ELF-1 (cell line): ENCODE results near the gene ZNF784.

ENCODE experiments used
- DNase-seq: peaks from one replicate; pipeline ENCODE4 v3.0.0-alpha.2; 2016; ENCODE audit warnings: low read depth, low spot score

Gene ZNF784

DNA sequence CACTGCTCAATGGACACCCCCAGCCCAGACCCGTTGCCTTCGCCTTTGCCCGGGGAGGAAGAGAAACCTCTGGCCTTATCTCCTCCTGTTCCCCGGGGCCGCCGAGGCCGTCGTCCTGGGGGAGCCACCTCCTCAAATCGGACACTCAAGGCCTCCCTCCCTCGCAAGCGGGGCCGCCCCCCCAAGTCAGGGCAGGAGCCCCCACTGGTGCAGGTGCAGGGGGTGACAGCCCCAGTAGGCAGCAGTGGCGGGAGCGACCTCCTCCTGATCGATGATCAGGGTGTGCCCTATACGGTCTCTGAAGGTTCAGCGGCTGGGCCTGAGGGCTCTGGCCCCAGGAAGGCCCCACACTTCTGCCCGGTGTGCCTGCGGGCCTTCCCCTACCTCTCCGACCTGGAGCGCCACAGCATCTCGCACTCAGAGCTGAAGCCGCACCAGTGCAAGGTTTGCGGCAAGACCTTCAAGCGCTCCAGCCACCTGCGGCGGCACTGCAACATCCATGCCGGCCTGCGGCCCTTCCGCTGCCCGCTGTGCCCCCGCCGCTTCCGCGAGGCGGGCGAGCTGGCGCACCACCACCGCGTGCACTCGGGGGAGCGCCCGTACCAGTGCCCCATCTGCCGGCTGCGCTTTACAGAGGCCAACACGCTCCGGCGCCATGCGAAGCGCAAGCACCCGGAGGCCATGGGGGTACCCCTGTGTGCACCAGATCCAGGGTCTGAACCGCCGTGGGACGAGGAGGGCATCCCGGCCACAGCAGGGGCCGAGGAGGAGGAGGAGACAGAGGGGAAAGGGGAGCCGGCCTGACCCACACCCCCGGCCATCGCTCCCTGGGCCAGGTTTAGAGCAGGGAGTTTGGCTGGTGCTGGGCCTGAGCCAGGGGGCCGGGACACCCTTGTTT lies 22.0 kb downstream of the ZNF784 start:
- no peak for DNase-seq

- DNase-seq: no peak
Measured at GRCh38 chr19:55601084-55601483, 23.3 kb downstream of the ZNF784 start.

- DNase-seq: no peak
Measured at GRCh38 chr19:55600662-55601028, 23.7 kb downstream of the ZNF784 start.

- peak; percentile 82 for DNase-seq
Measured at GRCh38 chr19:55599842-55600661, 24.3 kb downstream of the ZNF784 start, which contains the start of gene ZNF524. Gene ZNF524 (plus strand): TSS chr19:55600288. CDS start chr19:55602113, 1,825 bp downstream.

GRCh38 chr19:55599468-55599841 lies 24.9 kb downstream of the ZNF784 start, which contains the start of gene FIZ1:
Gene FIZ1 (minus strand): TSS chr19:55599517. CDS start chr19:55597865, 1,652 bp downstream.
- peak; percentile 99 for DNase-seq

DNA sequence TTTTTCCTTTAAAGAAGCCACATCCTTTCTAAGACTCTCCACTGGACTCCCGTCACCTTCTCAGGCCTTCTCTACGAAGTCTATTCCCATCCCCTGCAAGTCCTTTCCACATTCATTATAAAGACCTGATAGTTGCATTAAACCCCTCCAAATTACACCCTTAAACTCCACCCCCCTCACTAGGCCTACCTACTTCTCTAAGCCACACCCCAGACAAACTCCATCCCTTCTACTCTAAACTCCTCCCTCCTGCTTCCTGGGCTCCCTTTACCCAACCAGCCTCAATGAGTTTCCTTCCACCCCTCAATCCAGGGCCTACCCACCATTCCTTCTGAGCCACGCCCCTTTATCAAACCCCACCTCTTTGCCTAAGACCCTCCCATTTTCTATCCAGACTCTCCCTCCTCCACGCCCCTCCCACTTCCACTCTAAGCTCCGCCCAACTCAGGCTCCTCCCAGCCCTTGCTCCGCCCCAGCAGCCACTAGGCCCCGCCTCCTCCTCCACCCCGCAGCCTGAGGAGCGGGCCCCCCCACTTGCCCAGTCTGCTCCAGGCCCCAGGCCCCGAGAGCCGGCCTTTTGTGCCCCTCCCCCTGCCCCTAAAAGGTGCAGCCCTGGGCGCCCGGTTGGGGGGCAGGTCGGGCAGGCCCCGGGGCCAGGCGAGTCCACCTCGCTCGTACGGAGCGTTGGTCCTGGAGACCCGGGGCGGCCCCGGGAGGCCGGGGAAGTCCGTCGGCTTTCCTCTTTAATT lies 25.5 kb downstream of the ZNF784 start:
- DNase-seq: peak; percentile 99

- peak; percentile 83 for DNase-seq
Measured at GRCh38 chr19:55598034-55598433, 26.3 kb downstream of the ZNF784 start.

DNA sequence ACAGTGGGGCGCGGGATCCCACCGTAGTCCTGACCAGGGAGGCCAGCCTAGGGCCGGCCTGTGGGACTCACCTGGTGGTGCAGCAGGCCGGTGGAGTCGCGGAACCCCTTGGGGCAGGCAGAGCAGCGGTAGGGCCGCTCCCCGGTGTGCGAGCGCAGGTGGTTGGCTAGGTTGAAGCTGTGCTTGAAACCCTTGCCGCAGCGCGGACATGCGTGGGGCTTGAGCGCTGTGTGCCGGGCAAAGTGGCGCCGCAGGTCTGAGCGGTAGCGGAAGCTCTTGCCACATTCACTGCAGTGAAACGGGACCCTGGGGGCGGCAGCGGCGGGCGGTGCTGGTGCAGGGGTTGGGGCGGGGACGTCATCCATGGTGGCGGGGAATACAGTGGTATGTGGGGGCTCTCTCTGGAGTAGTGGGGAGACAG lies 26.9 kb downstream of the ZNF784 start:
- peak; percentile 35 for DNase-seq

DNA sequence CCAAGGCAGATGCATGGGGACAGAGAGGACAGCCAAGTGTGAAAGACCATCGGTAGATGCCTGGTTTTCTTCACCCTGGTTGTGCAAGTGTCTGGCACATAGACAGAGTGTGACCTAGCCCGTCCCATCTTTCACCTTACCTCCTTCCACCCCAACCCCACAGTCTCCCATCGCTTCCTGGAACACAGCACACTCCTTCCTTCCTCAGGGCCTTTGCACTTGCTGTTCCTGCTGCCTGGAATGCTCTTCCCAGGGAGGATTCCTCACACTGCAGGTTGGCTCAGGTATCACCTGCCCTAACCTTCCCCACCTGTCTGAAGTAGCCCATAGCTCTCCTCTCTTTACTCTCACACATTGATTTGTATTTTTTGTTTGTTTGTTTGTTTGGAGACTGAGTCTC lies 28.1 kb downstream of the ZNF784 start:
- DNase-seq: no peak

DNA sequence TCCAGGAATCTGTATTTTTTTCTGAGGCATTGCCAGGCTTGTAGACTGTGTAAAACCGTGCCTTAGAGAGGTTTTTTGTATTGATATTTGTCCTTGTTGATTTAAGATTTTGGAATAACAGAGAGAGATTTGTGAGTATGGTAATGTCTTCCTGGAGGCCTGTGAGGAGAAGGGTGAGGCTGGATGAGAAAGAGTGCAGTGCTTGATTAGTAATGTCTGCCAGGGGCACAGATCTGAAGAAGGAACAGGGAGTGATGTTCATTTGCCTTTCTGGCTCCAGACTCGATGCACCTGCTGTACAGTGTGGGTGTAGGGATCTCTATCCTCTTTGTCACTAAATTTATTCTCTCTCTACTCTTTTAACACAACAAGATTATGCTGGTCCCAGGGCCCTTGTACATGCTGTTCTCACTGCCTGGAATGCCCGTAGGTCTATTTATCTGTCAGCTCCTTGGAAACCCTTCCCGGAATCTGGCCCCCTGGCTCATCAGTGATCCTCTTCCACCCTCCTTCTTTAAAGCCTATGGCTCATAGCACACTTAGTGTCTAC lies 29.3 kb downstream of the ZNF784 start:
- DNase-seq: no peak

DNA sequence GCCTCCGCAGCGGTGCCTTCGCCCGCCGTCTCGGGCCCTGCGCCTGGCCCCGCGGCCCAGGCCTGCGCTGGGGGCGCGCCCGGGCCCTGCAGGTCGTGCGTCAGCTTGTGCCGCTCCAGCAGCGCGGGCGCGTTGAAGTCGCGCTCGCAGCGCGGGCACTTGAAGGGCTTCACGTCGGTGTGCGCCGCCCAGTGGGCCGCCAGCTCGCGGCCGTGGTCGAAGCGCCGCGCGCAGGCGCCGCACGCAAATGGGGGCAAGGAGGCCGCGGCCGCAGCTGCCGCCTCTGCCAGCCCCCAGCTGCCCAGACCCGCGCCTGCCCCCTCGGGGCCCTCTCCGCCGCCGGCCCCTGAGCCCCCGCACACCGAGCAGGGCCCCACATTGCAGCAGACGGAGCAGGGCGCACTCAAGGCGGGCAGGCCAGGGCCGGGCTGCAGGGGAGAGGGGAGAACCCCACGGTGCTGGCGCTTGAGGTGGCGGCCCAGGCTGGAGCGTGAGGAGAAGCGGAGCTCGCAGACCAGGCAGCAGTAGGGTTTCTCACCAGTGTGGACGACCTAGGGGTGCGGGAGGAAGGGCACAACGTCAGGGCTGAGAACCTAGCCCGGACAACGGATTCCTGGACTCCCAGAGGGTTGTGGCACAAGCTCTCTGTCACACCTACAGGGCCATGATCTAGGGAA lies 31.1 kb downstream of the ZNF784 start:
- DNase-seq: peak; percentile 32

GRCh38 chr19:55592391-55593090 lies 31.8 kb downstream of the ZNF784 start:
- DNase-seq: peak; percentile 23

DNA sequence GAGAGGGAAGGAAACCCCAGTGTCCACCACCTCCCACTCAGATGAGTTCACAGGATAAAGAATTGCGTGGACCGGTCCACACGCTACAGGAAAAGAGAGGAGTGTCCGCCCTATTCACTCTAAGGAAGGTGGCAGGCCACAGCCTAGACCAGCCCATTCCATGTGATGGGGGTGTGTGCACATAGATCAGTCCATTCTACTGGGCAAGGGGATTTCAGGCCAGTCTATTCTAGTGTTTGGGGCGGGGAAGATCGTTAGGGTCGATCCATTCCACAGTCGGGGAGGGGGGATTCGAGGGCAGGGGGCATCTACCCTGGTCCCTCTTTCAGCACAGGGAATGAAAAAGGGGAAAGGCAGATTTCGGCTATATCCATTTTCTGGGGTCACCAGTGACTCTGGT lies 32.8 kb downstream of the ZNF784 start:
- DNase-seq: peak; percentile 68

GRCh38 chr19:55590617-55591016 lies 33.7 kb downstream of the ZNF784 start:
- DNase-seq: peak; percentile 39

- no peak for DNase-seq
Measured at GRCh38 chr19:55590109-55590508, 34.3 kb downstream of the ZNF784 start.

GRCh38 chr19:55588738-55589137 lies 35.6 kb downstream of the ZNF784 start:
- no peak for DNase-seq

- DNase-seq: peak; percentile 98
Measured at GRCh38 chr19:55586976-55587668, 37.2 kb downstream of the ZNF784 start.

DNA sequence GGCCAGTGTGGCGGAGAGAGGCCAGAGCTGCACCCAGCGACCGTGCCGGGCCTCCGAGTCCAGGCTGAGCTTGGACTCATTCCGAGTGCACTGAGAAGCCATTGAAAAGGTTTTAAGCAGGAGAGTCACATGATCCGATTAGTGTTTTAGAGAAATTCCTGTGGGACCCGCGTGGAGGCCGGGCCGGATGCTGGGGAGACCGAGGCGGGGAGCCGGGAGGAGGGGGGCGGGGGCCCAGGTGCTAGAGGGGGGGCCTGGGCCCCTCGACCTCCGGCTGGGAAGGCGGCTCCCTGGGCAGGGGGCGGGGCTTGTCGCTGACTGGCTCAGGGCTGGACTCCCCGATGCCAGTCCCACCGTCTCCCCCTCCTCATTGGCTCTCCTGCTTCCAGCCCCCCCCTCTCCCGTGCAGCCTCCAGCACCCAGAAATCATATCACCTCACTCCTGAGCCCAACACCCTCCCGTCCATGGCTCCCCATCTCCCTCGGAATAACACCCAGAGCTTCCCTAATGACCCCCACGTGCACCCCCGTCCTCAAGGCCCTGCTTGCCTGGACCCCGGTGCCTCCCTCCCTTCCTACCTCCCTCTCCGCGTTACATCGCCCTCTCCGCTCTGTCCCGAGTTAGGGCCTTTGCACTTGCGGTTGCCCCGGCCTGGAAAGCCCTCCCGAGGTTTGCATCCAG lies 38.6 kb downstream of the ZNF784 start:
- DNase-seq: peak; percentile 43

- no peak for DNase-seq
Measured at GRCh38 chr19:55584871-55585270, 39.5 kb downstream of the ZNF784 start.
